ENCODE data around the gene SYT14. TPM values are rescaled to one million over a fixed set of nuclear protein-coding genes. Genes with fewer than 3 reads are reported as not detected.
"Not testable (repeated sequence)": the region's sequence is repeated elsewhere in the genome, so short reads cannot be mapped to it uniquely, and the experiment has no call there.

Gene SYT14
- total RNA-seq, 1 experiment from 2014 or later = 2.1 TPM

GRCh38 chr1:210093461-210093860 lies 155.4 kb downstream of the SYT14 start:
- no peak for TF ChIP-seq CTCF (IDR thresholded peaks at IDR 0.05; ENCODE audit: unreplicated experiment)
- H3K27me3 Mint-ChIP-seq (ENCODE audit: unreplicated experiment) = no peaks in the 10 kb centered on the region
- H3K9me3 Mint-ChIP-seq (ENCODE audit: low read depth, unreplicated experiment) = no peaks in the 10 kb centered on the region
- H3K4me1 Mint-ChIP-seq (ENCODE audit: low read depth, unreplicated experiment) = no peaks in the 10 kb centered on the region
- no TSS peak for BruUV-seq (replicated peaks)
- intact Hi-C loops (cut with micrococcal nuclease; ENCODE audit: unreplicated experiment) = no loop called here
- no peak overlapping the region for H3K4me3 Mint-ChIP-seq (ENCODE audit: low read depth, unreplicated experiment)
- CTCF ChIA-PET = interaction anchor here (0.5 kb wide), 1 partner anchor 78 kb away, joined by 4 read pairs; no protein-coding TSS in a partner anchor
- DNase-seq = no peak
- no peak overlapping the region for H3K27ac Mint-ChIP-seq (ENCODE audit: unreplicated experiment)
- H3K36me3 Mint-ChIP-seq (ENCODE audit: insufficient read depth, unreplicated experiment) = no peaks in the 10 kb centered on the region

DNA sequence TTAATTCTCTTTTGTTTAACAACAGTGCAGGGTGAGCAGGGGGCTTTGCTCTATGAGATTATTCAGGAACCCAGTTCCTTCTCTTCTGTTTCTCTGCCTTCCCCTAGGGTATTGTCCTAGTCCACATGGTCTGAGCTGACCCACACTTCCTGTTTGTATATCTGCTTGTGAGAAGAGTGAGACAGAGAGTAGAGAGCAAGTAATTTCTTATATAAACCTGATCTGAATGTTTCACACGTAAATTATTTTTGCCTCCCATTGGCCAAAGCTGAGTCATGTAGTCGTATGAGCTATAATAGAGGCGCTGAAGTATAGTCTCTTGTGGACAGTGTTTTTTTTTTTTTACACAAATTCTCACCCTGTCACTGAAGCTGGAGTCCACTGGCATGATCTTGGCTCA lies 160.3 kb downstream of the SYT14 start:
- TF ChIP-seq CTCF (IDR thresholded peaks at IDR 0.05; ENCODE audit: unreplicated experiment) = no peak

GRCh38 chr1:210099921-210100320 lies 161.9 kb downstream of the SYT14 start:
- no TSS peak for BruUV-seq (replicated peaks)
- no peak overlapping the region for H3K27ac Mint-ChIP-seq (ENCODE audit: unreplicated experiment)
- H3K36me3 Mint-ChIP-seq (ENCODE audit: insufficient read depth, unreplicated experiment) = no peaks in the 10 kb centered on the region
- intact Hi-C loops (cut with micrococcal nuclease; ENCODE audit: unreplicated experiment) = no loop called here
- peaks cover 13% of the 10 kb centered on the region for H3K4me1 Mint-ChIP-seq (ENCODE audit: low read depth, unreplicated experiment)
- H3K9me3 Mint-ChIP-seq (ENCODE audit: low read depth, unreplicated experiment) = no peaks in the 10 kb centered on the region
- TF ChIP-seq CTCF (IDR thresholded peaks at IDR 0.05; ENCODE audit: unreplicated experiment) = no peak
- H3K4me3 Mint-ChIP-seq (ENCODE audit: low read depth, unreplicated experiment) = no peak overlapping the region
- DNase-seq = no peak
- H3K27me3 Mint-ChIP-seq (ENCODE audit: unreplicated experiment) = no peaks in the 10 kb centered on the region
- CTCF ChIA-PET = no interaction called here

More for the DNA sequence above, 160.3 kb downstream of the SYT14 start:
- Mint-ChIP-seq H3K27me3 (ENCODE audit: unreplicated experiment) (no peaks in the 10 kb centered on the region), H3K4me3 (ENCODE audit: low read depth, unreplicated experiment) (no peak overlapping the region), H3K27ac (ENCODE audit: unreplicated experiment) (no peak overlapping the region), H3K36me3 (ENCODE audit: insufficient read depth, unreplicated experiment) (no peaks in the 10 kb centered on the region), H3K4me1 (ENCODE audit: low read depth, unreplicated experiment) (peaks cover 2% of the 10 kb centered on the region), H3K9me3 (ENCODE audit: low read depth, unreplicated experiment) (no peaks in the 10 kb centered on the region)
- DNase-seq = no peak
- CTCF ChIA-PET = no interaction called here
- intact Hi-C loops (cut with micrococcal nuclease; ENCODE audit: unreplicated experiment) = no loop called here
- BruUV-seq (replicated peaks) = no TSS peak

GRCh38 chr1:210104103-210104502 lies 166.1 kb downstream of the SYT14 start:
- BruUV-seq (replicated peaks) = no TSS peak
- DNase-seq = no peak
- Mint-ChIP-seq H3K36me3 (ENCODE audit: insufficient read depth, unreplicated experiment) (no peaks in the 10 kb centered on the region), H3K27ac (ENCODE audit: unreplicated experiment) (no peak overlapping the region), H3K4me3 (ENCODE audit: low read depth, unreplicated experiment) (no peak overlapping the region), H3K27me3 (ENCODE audit: unreplicated experiment) (no peaks in the 10 kb centered on the region), H3K9me3 (ENCODE audit: low read depth, unreplicated experiment) (peaks cover 7% of the 10 kb centered on the region), H3K4me1 (ENCODE audit: low read depth, unreplicated experiment) (peaks cover 24% of the 10 kb centered on the region)
- CTCF ChIA-PET = interaction anchor here (0.5 to 0.9 kb wide), 3 partner anchors 20 to 1400 kb away, joined by 3 to 4 read pairs (median 4); no protein-coding TSS in a partner anchor
- no peak for TF ChIP-seq CTCF (IDR thresholded peaks at IDR 0.05; ENCODE audit: unreplicated experiment)
- intact Hi-C loops (cut with micrococcal nuclease; ENCODE audit: unreplicated experiment) = loop anchor here (2.0 kb wide), 1 partner anchor 21 kb away; no protein-coding TSS in a partner anchor

DNA sequence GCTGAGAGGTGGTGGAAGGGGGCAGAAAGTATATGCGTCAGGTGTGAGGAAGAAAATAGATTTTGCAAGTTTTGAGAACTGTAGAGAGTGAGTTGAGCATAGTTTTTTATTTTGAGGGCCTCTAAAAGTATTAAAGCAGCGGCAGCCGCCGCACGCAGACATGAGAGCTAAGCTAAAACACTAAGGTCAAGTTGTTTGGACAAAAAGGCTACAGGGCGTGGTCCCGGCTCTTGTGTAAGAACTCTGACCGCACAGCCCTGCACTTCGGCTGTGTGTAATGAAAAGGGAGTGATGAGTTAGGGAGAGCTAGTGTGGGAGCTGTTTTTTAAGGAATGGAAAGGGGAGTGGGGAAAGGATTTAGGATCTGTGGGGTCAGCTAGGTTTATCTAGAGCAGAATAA lies 174.9 kb downstream of the SYT14 start:
- DNase-seq; H3K36me3 Mint-ChIP-seq (ENCODE audit: insufficient read depth, unreplicated experiment); H3K4me3 Mint-ChIP-seq (ENCODE audit: low read depth, unreplicated experiment); H3K4me1 Mint-ChIP-seq (ENCODE audit: low read depth, unreplicated experiment); BruUV-seq (replicated peaks); H3K9me3 Mint-ChIP-seq (ENCODE audit: low read depth, unreplicated experiment); intact Hi-C loops (cut with micrococcal nuclease; ENCODE audit: unreplicated experiment); H3K27me3 Mint-ChIP-seq (ENCODE audit: unreplicated experiment); CTCF ChIA-PET; H3K27ac Mint-ChIP-seq (ENCODE audit: unreplicated experiment): not testable (repeated sequence)

Data from Calu3 (cell line).